H1 (cell line): ENCODE results near the gene MMP24. TPM values are rescaled to one million over a fixed set of nuclear protein-coding genes. Genes with fewer than 3 reads are reported as not detected.

ENCODE experiments used
- EZH2 ChIP-seq: fragments of 200-600 bp; sonication (generic); IDR thresholded peaks from 2 replicates; pipeline ENCODE4 v1.7.1; 2012; ENCODE audit warnings: low read depth, mild to moderate bottlenecking, moderate library complexity, low read length, inconsistent platforms; ENCODE audit not compliant: severe bottlenecking
- MAX ChIP-seq: IDR thresholded peaks from 2 replicates; pipeline ENCODE4 v1.6.1; 2012; ENCODE audit warnings: inconsistent platforms
- POLR2A ChIP-seq, 2 experiments: IDR thresholded peaks; 1 replicate in 1 of 2; 2 replicates in 1 of 2; pipeline ENCODE4 v1.6.1; 2011; ENCODE audit warnings: low read depth in 2 of 2, low read length in 2 of 2, mild to moderate bottlenecking in 2 of 2; ENCODE audit errors: control extremely low read depth in 1 of 2
- POU5F1 ChIP-seq: IDR thresholded peaks from 2 replicates; pipeline ENCODE4 v1.6.1; 2011; ENCODE audit warnings: low read depth, mild to moderate bottlenecking, low read length, moderate library complexity
- polyA plus RNA-seq, 7 experiments: library from polyadenylated mRNA; depleted of rRNA in 3 of 7; stranded (reverse) in 5 of 7; unstranded in 2 of 7; fragments of >200 nt in 5 of 7; fragments of 200-250 nt in 2 of 7; gene quantifications; 1 replicate in 5 of 7; 2 replicates in 1 of 7; 4 replicates in 1 of 7; pipeline versions ENCODE4 v1.2.1 to v1.2.3, GENCODE V29; 2011 to 2013; ENCODE audit warnings: missing spikeins in 2 of 7, mixed read lengths in 2 of 7
- total RNA-seq: library from RNA; stranded (reverse); fragmentation: NEBNext Ultra II Directional; extraction: Animal tissue kit (Norgen Biotek cat#: 25700); gene quantifications from 2 replicates; pipeline ENCODE4 v1.2.1, GENCODE V29; 2021

The MMP24 gene
- total and polyA plus RNA-seq, 2 of the 8 experiments (the other 6 are each of a cell fraction or from before 2014, with no cell fraction given): 18.8 to 21.4 TPM

GRCh38 chr20:35267092-35267491 lies 40.6 kb downstream of the MMP24 start (continued):
- TF ChIP-seq POLR2A (IDR thresholded peaks at IDR 0.05; ENCODE audit: control extremely low read depth in 1 of 2, low read depth in 2 of 2, low read length in 2 of 2): no peak
- no peak for TF ChIP-seq MAX
- TF ChIP-seq EZH2: no peak
- TF ChIP-seq POU5F1: no peak
- TF ChIP-seq, all 59 proteins: peak for 0
